ENCODE results near the gene LRG1.

LRG1 gene, protein sequence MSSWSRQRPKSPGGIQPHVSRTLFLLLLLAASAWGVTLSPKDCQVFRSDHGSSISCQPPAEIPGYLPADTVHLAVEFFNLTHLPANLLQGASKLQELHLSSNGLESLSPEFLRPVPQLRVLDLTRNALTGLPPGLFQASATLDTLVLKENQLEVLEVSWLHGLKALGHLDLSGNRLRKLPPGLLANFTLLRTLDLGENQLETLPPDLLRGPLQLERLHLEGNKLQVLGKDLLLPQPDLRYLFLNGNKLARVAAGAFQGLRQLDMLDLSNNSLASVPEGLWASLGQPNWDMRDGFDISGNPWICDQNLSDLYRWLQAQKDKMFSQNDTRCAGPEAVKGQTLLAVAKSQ

DNA sequence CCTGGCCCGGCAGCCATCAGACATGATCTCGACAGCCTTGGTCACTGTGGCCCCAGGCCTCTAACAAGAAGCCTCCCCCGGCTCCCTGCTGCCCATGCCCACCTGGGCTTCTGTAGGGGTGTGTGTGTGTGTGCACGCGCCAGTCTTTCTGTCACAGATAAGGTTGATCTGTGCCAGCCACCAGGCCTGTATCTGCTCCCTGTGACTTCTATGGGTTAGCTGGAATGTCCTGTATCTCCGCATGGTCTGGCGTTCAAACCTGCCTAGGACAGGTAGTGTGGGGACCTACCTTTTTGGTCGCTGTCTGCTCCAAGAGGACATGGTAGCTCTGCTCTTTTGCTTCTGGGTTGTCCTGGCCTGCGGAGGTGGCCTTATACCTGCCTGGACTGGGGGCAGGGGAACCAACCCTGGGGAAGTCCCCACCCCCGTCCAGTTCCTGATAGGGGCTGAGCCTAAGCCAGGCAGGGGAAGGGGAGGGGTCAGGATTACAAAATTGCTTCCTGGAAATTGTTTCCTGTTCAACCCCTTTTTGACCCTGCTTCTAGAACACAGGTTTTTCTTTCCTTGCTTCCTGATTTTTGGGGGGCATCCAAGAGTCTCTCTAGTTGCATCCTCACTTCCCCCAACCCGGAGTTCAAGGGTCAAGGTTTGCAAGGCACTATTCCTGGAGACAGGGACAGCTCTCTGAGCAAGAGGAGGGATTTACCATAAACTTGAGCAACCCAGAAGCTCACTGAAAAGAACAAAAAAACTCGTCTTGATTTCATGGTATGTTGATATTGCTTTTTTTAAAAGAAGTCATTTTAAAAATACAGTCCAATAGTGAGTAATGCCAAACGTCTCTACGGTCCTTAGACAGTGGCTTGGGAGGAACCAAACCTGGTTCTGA, at the start of gene LRG1:
Gene LRG1, minus strand, starts transcription at position 344 of the 889 bp plus-strand sequence. Its CDS starts 23 bp downstream, at position 321.
- DNase-seq: no peak

DNA sequence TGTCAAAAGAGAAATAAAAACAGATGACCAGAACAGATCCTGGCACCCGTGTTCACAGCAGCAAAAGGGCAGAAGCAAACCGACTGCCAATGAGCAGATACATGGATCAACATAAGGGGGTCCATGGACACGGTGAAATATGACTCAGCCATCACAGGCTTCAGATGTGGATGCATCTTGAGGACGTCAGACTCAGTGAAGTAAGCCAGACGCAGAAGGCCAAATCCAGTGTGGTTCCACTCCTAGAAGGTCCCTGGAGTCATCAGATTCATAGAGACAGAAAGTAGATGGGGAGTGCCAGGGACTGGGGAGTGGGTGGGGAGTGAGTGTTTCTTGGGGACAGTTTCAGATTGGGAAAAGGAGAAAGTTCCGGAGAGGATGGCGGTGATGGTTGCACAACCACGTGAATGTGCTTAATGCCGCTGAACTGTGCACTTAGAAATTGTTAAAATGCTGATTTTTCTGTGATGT, 48.5 kb upstream of the LRG1 start:
- DNase-seq: no peak

DNA sequence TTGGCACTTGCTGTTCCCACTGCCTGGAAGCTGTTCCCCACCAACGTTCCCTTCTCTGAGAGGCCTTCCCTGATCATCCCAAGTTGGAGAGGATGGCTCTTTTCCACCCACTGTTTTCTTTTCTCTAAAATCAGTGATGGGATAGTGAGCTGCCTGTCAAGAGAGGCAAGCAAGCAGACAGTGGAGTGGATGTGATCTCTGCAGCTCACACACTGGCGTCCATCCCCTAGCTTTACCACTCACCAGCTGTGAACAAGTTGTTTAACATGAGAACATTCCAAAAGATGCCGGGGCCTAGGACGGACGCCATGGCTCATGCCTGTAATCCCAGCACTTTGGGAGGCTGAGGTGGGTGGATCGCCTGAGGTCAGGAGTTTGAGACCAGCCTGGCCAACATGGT, 47.7 kb upstream of the LRG1 start:
- DNase-seq: no peak

DNA sequence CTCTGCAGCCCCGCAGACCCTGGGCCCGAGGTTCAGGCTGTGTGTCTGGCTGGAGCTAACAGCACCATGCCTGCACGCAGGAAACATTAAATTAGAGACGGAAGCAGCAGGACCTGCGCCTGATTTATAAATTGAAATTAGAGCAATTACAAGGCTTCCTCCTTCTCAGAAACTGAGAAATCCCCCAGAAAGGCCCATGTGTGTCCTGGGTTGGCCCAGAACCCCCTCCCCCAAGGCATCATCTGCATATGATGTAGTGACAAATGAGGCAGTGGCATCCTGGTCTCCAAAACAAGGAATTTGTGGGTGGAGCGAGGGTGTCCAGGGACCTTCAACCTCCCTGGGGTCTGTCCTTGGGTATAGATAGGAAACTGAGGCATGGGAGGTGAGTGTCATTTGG, 46.9 kb upstream of the LRG1 start:
- no peak for DNase-seq

DNA sequence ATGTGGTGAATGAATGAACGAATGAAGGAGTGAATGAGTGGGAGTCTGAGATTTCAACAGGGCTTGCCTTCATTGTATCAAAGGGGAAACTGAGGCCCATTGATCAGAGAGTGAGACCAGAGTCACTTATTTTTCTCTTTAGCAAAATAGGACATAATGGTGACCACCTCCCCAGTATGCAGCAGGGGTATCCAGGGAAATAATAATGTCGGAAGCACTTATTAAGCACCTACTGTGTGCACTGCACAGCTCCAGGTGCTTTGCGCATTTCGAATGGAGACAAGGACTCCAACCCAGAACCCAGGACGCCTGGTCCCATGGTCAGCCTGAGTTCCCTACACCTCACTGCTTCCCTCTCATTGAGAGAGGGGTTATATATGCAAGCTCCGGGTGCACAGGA, 46.4 kb upstream of the LRG1 start:
- DNase-seq: no peak

DNA sequence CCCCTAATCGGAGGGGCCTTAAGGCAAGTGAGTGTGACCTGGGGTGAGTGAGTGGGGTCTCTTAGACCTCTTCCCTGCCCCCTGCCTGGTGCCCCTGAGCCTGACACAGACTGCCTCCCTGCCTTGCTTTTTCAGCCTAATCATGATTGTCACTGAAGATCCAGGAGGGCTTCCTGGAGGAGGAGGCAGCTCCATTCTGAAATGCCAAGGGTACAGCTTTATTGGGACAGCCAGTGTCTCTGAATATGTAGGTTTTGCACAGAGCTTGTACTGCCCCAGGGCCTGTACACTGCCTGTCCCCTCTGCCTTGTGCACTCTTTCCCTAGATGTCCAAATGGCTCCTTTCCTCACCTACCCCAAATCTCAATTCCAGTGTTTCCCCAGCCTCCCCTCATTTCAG, 45.7 kb upstream of the LRG1 start:
- no peak for DNase-seq

DNA sequence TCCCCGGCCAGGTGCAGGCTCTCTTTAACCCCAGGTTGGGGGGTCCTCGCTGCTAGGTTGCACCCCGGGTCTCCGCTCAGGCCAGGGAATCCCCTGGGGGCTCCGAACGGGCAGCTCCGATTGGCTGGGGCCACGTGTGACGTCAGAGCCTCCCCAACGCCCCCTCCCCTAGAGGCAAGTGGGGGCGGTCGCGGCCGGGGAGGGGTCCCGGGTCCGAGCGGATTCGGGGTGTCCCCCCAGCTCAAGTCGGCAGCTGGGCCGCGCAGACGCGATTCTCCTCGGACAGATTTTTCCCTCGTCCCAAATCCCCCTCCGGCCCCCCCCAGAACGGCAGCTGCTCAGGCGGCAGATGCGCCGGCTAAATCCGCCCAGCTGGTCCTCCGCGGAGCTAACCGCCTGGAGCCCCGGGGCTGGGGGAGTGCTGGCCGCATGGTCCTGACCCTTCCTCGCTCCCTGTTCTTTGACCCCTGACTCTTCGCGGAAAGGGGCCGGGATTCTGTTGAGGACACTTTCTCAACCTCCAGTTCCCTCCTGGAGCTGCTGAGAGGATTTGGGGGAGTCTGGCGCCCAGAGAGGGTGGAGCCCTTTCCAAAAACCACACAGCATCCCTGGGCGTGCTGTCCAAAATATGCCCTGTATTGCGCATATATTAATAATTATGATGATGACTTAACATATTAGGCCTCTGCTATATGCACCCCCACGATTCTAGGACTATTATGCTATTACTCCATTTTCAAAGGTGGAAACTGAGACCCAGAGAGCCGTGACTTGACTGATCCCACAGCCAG, 45.0 kb upstream of the LRG1 start:
- DNase-seq: peak; percentile 11

DNA sequence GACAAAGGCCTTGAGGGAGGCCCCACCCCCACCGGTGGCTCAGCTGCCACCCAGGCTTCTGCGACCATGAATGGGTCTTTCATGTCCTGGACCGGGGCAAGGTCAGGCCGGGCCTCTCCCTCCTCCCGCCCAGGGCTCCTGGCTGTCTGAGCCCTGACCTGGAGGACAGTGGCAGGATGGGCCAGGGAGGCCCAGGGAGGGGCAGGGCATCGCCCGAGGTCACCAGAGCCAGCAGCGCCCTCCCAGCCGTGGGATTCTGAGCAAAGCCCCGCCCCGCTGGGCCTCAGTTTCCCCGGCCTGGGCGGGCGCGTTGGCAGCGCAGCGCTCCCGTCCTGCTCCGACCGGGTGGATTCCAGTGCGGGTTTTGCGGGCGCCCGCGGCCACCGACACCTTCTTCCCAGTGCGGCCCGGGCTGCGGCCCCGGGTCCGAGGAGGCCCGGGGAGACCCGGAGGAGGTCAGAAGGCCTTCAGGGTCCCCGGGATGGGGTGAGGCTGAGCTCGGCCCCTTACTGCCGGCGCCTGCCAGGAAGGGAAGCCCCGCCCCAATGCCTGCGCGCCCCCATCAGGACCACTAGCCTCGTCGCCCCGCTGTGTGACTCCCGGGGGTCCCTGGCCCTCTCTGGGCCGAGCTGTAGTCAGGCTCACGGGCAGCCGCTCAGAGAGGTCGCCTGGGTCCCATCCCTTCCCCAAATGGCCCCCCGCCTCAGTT, 44.3 kb upstream of the LRG1 start:
- no peak for DNase-seq

DNA sequence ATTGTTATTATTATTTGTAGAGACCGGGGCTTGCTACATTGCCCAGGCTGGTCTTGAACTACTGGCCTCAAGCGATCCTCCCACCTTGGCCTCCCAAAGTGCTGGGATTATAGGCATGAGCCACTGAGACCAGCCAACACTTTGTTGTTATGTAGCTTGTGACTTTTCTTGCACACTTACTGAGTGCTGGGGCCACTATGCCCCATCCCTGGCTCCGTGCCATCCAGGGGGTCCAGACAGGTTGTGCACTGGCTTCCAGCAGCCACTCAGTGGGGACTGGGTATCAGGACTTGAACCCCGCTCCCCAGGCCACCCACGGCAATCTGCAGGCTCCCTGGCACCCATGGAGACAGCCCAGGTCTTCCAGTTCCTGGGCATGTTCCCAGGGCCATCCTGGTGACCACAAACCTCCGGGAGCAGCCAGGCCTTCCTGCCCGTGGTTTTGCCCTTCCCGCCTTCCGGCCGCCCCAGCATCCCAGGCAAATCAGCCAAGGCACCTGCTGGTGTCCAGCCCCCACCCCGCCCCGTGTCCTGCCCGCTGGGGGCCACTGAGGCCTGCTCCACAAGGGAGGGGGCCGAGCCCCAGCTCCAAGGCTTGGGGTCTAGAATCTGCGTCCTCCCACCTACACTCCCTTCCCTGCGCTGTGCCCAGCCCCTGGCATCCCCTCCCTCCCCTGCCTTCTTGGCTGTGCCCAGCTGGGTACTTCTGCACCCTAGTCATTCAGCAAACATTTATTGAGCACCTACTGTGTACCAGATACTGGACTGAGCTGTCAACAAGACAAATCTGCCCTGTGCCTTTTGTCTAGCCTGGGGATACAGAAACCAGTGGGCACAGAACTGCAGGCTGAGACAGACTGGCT, 43.4 kb upstream of the LRG1 start:
- DNase-seq: no peak

DNA sequence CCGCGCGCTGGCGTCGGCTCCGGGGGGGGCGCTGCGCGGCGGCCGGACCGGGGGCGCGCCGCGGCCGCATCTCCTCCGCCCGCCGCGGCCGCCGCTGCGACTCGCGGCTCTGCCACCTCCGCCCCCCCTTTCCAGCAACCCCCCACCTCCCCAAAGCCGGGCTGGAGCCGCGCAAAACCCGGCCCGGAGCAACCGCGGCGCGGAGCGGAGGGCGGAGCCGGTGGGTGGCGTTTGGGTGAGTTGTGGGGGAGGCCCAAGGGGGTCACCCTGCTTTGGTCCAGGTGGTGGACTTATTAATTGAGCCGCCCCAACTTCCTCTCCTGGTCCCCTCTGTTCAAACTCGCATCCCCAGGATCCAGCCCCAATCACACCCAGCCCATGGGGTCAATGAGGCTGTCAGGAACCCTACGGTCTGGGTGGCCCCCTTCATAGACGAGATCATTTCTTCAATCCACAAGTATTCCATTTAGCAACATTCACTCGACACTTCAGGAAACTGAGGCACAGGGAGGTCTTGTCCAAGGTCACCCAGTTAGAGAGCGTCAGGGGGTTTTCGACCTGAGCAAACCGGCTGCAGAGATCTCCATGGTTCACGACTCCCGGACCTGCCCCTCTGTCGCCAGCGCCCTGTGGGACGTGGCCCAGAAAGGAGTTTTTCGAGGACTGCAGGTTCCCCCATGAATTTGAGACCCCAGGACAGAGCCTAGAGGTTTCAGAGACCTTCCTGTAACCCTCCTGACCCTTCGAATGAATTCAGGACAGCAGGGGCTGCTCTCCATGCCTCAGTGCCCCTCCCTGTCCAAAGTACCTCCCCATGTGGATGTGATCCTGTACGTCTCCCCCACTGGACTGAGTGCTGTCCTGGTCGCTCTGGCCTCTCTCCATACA, 42.1 kb upstream of the LRG1 start:
- DNase-seq: no peak

DNA sequence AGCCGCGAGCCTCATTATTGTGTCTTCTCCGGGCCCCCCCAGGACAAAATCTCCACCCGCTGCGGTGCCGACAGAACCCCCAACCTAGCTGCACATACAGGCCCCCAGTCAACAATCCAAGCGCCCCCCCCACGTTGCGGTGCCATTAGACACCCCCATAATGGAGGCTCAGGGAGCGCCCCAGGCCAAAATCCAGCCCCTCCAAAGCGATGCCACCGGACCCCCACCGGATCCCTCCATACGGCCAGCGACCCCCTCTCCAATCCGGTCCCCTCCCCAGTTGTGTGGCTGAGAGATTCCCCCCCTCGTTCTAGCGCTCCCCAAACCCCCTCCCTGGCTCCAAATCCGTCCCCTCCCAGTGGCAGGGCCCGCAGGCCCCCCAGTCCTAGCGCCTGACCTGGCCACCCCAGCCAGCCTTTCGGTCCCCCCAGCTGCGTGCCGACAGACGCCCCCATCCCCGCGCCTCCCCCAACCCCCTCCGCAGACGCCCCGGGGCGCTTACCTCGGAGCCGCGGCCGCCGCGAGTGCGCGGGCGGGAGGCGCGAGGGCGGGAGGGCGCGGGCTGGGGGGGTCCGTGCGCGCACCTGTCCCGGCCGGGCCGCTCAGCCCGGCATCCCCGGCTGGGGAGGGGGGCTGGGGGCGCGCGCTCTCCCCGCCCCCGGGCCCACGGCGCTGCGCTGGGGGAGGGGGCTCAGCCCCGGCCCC, 41.3 kb upstream of the LRG1 start:
- DNase-seq: no peak

DNA sequence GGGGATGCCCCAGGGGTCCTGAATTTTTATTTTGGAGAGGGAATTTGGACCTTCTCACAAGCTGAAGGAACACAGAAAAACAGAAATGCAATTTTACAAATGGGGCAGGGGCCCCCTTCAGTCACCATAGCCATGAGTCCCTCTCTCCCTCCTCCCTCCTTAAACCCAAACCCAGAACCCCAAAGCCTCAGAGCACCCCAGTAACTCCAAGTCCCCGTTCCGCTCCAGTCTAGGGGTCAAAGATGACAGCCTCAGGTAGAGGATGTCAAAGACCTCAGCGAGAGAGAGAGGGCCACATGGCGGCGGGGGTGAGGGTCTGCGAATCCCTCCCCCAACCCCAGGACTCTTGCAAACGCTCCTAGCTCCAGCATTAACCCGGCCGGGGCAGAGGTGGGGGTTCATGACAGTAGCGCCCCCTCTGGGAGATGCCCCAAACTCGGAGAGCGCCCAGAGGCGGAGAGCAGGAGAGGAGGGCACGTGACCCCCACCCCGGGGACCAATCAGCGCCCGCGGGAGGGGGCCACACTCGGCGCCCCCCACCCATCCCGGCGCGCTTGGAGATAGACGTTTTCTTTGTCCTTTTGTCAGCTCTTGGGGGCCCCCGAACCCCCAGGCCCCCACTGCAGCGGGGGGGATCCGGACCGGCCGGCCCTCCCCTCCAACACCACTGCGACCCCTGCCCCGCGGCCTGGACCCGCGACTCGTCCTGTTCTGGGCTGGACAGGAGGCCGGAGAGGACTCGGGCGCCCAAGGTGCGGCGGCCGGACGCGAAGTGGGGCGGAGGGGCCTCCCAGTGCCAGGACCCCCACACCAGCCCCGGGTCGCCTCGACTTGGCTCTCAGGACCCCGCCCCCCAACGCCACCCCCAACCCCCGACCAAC, 40.4 kb upstream of the LRG1 start:
- DNase-seq: no peak

DNA sequence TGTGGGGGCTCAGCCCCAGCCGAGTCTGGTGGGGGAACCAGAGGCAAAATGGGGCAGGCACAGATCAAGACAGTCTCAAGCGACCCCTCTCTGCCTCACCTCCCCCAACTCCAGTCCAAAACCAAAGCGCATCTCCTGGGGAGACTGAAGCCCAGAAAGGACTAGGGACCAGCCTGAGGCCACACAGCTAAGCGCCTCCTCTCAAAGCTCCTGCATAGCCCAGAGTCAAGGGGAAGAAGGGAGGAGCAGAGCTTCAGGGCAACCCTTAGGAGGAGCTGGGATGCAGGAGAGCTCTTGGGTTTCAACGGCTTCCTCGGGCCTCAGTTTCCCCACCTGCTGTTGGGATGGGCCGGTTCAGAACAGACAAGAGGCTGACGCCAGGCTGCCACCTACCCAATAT, 39.6 kb upstream of the LRG1 start:
- DNase-seq: no peak

DNA sequence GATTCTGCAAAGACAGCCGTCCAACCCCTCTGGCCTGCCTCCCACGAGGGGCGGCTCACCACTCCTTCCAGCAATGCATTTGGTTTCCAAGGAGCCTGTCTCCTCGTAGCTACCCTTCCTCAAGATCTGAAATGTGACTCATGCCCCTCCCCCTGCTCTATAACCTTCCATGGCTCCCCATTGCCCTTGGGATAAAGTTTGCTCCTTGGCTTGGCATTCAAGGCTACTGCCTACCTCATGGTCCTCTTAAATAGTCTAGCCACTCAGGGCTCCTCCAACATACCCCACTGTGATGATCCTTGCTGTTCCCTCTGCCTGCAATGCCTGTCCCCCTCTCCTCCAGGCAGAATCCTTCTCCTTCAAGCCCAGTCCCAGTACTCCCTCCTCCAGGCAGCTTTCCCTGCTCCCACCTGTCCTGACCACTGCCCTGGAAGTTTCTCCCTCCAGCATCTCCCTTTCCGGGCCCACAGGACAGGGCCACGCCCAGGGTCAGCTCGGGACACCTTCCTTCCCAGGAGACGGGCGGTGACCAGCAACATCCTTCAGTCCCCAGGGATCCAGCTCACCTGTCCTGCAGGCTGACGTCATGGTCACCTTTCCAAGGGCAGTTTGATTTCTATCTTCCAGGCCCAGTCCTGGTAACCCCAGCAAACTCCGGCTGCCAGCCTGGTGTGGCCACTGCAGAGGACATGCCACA, 38.9 kb upstream of the LRG1 start:
- DNase-seq: no peak

DNA sequence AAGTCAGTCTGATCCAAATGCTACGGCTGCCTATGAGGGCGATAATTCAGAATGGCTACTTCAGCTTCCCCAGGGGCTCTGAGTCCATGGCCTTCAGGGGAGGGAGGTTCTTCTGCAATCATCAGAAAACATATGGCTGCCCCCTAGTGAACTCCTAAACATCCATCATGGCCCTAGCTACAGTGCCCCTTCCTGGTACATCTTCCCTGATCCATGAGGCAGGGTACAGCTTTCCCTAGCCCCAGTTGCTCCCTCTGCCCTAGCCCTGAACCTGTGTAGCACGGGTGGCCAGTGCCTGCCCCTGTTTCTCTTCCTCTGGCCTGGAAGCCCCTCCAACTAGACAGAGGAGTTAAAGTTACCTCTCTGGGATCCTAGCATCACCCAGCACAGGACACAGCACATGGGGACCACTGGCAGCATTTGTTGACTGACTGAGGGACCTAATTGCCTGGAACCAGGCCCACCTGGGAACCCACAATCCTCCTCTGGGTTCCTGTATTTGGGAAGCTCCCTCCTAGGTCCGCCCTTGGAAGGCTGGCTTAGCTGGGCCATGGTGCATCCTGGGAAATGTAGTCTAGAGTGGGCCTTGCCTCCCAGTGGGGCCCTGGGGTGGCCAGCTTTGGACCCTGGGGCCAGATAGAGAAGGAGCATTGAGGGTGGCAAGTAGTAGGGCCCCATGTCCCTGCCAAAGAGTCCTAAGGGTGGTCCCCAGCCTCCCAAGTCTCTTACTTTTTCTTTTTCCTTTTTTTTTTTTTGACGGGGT, 37.4 kb upstream of the LRG1 start:
- DNase-seq: no peak

DNA sequence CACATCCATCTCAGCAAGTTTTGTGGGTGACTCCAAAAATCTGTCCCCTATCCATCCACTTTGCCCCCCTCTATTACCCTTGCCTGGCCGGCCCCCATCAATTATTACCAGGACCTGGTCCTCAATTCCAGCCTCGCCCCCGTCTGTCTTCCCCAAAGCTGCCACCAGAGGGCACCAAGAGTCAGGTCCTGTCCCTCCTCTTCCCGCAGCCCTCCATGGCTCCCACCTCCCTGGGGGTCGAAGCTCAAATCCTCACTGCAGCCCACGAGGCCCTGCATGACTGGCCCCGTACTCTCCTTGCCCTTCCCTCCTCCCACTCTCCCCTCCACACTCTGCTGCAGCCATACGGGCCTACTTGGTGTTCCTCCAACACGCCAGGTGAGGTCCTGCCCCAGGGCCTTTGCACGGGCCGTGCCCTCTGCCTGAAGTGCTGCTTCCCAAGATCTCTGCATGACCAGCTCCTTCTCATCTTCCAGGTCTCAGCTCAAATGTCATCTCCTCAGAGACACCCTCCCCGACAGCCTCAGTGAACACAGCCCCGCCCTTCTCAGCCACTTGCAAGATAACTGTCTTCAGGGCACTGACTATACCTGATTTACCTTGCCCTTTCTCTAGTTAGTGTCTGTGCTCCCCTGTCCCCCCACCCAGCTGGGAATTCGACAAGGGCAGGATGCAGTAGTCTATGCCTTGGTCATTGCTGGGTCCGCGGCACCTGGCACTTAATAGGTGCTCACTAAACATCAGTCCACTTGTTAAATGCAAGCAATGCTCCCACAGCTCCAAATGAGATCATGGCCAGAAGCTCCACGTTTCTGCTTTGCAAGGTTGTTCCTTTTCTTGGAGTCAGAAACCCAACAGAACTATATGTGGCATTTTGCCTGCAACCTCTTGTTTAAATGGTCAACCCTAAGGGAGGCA, 36.4 kb upstream of the LRG1 start:
- DNase-seq: no peak

All from SHP77 treated with DMSO at 0.1 percent for 48 hours (cell line).